Breast epithelium (tissue), 3 donors: ENCODE data around the gene RECQL5.

Experiments used
- POLR2A ChIP-seq: fragments of 450-650 bp; IDR thresholded peaks from one replicate; pipeline ENCODE4 v1.6.1; 2016; ENCODE audit warnings: antibody characterized with exemption, mild to moderate bottlenecking, moderate library complexity
- POLR2AphosphoS5 ChIP-seq, 3 donors: sonication (generic); formaldehyde crosslinking; IDR thresholded peaks; one replicate each; pipeline ENCODE4 v1.6.1; 2017; ENCODE audit warnings: antibody characterized with exemption in 3 of 3
- TF ChIP-seq, protein P1 (sequence below), 3 donors: fragments of 450-650 bp; IDR thresholded peaks; one replicate each; pipeline ENCODE4 v1.5.1; 2016 to 2017; ENCODE audit warnings: antibody characterized with exemption in 3 of 3, mild to moderate bottlenecking in 3 of 3, moderate library complexity in 3 of 3

DNA sequence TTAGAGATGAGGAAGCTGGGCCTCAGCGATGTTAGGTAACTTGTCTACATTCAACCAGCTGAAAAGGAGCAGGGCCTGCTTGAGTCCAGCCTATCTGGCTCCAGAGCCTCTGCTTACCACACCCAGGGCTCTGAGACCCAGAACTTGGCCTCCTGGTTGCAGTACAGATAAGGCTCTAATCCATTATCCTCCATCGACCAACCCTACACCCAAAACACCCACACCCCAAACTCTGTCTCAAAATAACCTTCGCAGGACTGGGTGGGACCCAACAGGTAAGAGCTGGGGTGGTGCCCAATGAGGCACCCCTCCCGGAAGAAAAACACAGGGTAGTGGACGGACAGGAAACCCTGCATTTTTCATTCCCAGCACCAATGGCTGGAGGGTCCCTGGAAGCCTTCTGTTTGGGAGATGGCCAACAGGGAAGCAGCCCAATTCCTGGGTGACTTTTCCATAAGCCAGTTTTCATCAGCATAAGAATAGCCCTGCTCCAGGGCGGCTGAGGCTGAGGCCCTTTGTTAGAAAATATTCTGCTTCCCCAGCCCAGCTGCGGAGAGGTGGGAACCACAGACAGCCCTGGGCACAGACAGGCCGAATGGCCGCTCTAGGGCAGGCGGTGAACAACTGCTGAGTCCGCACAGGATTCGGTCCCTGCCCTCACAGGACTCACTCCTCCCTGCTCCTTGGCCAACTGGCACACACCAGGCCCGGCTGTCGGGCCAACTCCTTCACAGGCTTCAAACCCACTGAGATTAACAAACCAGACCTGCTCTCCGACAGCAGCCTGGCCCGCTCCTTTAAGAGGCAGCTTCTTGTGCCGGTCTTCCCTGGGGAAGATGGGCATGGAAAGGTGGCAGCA lies 23.9 kb downstream of the RECQL5 start:
- TF ChIP-seq POLR2A (no peak), POLR2AphosphoS5 (IDR thresholded peaks at IDR 0.05) (no peak)
- TF ChIP-seq, protein P1, sequence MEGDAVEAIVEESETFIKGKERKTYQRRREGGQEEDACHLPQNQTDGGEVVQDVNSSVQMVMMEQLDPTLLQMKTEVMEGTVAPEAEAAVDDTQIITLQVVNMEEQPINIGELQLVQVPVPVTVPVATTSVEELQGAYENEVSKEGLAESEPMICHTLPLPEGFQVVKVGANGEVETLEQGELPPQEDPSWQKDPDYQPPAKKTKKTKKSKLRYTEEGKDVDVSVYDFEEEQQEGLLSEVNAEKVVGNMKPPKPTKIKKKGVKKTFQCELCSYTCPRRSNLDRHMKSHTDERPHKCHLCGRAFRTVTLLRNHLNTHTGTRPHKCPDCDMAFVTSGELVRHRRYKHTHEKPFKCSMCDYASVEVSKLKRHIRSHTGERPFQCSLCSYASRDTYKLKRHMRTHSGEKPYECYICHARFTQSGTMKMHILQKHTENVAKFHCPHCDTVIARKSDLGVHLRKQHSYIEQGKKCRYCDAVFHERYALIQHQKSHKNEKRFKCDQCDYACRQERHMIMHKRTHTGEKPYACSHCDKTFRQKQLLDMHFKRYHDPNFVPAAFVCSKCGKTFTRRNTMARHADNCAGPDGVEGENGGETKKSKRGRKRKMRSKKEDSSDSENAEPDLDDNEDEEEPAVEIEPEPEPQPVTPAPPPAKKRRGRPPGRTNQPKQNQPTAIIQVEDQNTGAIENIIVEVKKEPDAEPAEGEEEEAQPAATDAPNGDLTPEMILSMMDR (IDR thresholded peaks at IDR 0.05): no peak
